SK-N-SH treated with all-trans-retinoic acid at 6 μM for 48 hours (cell line): ENCODE measurements around the gene TMEM170A.

Source experiments
- BACH2 ChIP-seq: fragments of 250-450 bp; sonication (Bioruptor Pico); IDR thresholded peaks from 2 replicates; pipeline ENCODE4 v1.9.0; 2021; ENCODE audit warnings: mild to moderate bottlenecking, borderline replicate concordance
- CREB5 ChIP-seq: fragments of 250-450 bp; sonication (Bioruptor Pico); IDR thresholded peaks from 2 replicates; pipeline ENCODE4 v1.5.1; 2020; ENCODE audit warnings: low read depth, mild to moderate bottlenecking, moderate library complexity
- ESRRG ChIP-seq: fragments of 250-450 bp; sonication (Bioruptor Pico); IDR thresholded peaks from 2 replicates; pipeline ENCODE4 v1.6.1; 2021; ENCODE audit warnings: mild to moderate bottlenecking
- OSR1 ChIP-seq: fragments of 250-450 bp; sonication (Bioruptor Pico); IDR thresholded peaks from 2 replicates; pipeline ENCODE4 v1.8.0; 2022; ENCODE audit warnings: moderate library complexity, mild to moderate bottlenecking, inconsistent platforms
- ZFP30 ChIP-seq: fragments of 450-650 bp; formaldehyde crosslinking; IDR thresholded peaks from 2 replicates; pipeline ENCODE4 v1.5.0; 2022; ENCODE audit warnings: mild to moderate bottlenecking, moderate library complexity
- ZNF70 ChIP-seq: fragments of 450-650 bp; formaldehyde crosslinking; IDR thresholded peaks from 2 replicates; pipeline ENCODE4 v1.5.0; 2020; ENCODE audit warnings: mild to moderate bottlenecking, moderate library complexity
- TF ChIP-seq, protein P1 (sequence below): fragments of 250-450 bp; sonication (Bioruptor Pico); IDR thresholded peaks from 2 replicates; pipeline ENCODE4 v1.8.0; 2020; ENCODE audit warnings: mild to moderate bottlenecking, moderate library complexity, borderline replicate concordance
- TF ChIP-seq, protein P2 (sequence below): fragments of 250-450 bp; sonication (Bioruptor Pico); IDR thresholded peaks from 2 replicates; pipeline ENCODE4 v1.5.1; 2021; ENCODE audit warnings: mild to moderate bottlenecking, moderate library complexity

DNA sequence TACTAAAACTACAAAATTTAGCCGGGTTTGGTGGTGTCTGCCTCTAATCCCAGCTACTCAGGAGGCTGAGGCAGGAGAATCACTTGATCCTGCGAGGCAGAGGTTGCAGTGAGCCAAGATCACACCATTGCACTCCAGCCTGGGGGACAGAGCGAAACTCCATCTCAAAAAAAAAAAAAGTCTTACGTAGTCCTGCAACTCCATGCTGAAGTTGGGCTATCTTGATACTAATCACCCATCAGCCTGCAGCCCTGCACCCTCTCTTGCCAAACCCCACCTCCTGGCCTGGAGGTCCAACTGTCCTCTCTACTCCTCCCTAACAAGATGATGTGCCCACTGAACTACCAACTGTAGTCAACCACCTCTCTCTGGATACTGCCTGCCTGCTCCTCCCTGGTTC lies 4.8 kb downstream of the TMEM170A start:
- TF ChIP-seq ZFP30 (no peak), CREB5 (no peak), ESRRG (CRISPR knock-in tag) (no peak), ZNF70 (CRISPR knock-in tag) (no peak), OSR1 (CRISPR knock-in tag) (no peak), BACH2 (CRISPR knock-in tag) (no peak)
- TF ChIP-seq, protein P1, sequence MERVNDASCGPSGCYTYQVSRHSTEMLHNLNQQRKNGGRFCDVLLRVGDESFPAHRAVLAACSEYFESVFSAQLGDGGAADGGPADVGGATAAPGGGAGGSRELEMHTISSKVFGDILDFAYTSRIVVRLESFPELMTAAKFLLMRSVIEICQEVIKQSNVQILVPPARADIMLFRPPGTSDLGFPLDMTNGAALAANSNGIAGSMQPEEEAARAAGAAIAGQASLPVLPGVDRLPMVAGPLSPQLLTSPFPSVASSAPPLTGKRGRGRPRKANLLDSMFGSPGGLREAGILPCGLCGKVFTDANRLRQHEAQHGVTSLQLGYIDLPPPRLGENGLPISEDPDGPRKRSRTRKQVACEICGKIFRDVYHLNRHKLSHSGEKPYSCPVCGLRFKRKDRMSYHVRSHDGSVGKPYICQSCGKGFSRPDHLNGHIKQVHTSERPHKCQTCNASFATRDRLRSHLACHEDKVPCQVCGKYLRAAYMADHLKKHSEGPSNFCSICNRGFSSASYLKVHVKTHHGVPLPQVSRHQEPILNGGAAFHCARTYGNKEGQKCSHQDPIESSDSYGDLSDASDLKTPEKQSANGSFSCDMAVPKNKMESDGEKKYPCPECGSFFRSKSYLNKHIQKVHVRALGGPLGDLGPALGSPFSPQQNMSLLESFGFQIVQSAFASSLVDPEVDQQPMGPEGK (CRISPR knock-in tag): no peak
- TF ChIP-seq, protein P2, sequence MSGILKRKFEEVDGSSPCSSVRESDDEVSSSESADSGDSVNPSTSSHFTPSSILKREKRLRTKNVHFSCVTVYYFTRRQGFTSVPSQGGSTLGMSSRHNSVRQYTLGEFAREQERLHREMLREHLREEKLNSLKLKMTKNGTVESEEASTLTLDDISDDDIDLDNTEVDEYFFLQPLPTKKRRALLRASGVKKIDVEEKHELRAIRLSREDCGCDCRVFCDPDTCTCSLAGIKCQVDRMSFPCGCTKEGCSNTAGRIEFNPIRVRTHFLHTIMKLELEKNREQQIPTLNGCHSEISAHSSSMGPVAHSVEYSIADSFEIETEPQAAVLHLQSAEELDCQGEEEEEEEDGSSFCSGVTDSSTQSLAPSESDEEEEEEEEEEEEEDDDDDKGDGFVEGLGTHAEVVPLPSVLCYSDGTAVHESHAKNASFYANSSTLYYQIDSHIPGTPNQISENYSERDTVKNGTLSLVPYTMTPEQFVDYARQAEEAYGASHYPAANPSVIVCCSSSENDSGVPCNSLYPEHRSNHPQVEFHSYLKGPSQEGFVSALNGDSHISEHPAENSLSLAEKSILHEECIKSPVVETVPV (CRISPR knock-in tag): no peak
